K562 (cell line): Measurements from ENCODE around the gene HACE1. TPM values are rescaled to one million over a fixed set of nuclear protein-coding genes. Genes with fewer than 3 reads are reported as not detected.

Experiments
- BCOR ChIP-seq: fragments of 450-650 bp; IDR thresholded peaks from 2 replicates; pipeline ENCODE4 v1.6.1; 2016
- CEBPZ ChIP-seq: fragments of 150-350 bp; IDR thresholded peaks from 2 replicates; pipeline ENCODE4 v1.6.1; 2014; ENCODE audit warnings: low read depth, mild to moderate bottlenecking, low read length, borderline replicate concordance
- ETV5 ChIP-seq: sonication (generic); formaldehyde crosslinking; IDR thresholded peaks from 2 replicates; pipeline ENCODE4 v1.4.0; 2020; ENCODE audit warnings: low read depth, mild to moderate bottlenecking, missing genetic modification reagents
- HMGN3 ChIP-seq: IDR thresholded peaks from 2 replicates; pipeline ENCODE4 v1.6.1; 2011; ENCODE audit warnings: borderline replicate concordance, low read depth, mild to moderate bottlenecking, mixed read lengths, low read length; ENCODE audit not compliant: insufficient read length; ENCODE audit errors: extremely low read depth
- MTA3 ChIP-seq: fragments of 450-650 bp; formaldehyde crosslinking; IDR thresholded peaks from 2 replicates; pipeline ENCODE4 v1.6.1; 2017; ENCODE audit warnings: mild to moderate bottlenecking, borderline replicate concordance
- MXD1 ChIP-seq: fragments of 250-450 bp; sonication (Bioruptor Pico); IDR thresholded peaks from 2 replicates; pipeline ENCODE4 v1.8.0; 2021; ENCODE audit warnings: borderline replicate concordance, mild to moderate bottlenecking, moderate library complexity; ENCODE audit not compliant: poor library complexity, severe bottlenecking
- POU5F1 ChIP-seq: fragments of 150-350 bp; IDR thresholded peaks from 2 replicates; pipeline ENCODE4 v1.6.1; 2014; ENCODE audit warnings: borderline replicate concordance, low read length, low read depth, mild to moderate bottlenecking; ENCODE audit not compliant: partially characterized antibody
- SIN3B ChIP-seq: fragments of 450-650 bp; IDR thresholded peaks from 2 replicates; pipeline ENCODE4 v1.6.1; 2017; ENCODE audit warnings: low read depth, mild to moderate bottlenecking, moderate library complexity
- SREBF1 ChIP-seq: fragments of 150-350 bp; IDR thresholded peaks from 2 replicates; pipeline ENCODE4 v1.6.1; 2014; ENCODE audit warnings: antibody characterized with exemption, low read depth, low read length, borderline replicate concordance
- SRSF7 ChIP-seq: fragments of 200-400 bp; formaldehyde crosslinking; optimal IDR thresholded peaks from 2 replicates; pipeline ENCODE3; 2017; ENCODE audit warnings: mild to moderate bottlenecking, low read depth, low read length
- TRIM28 ChIP-seq: fragments of 450-650 bp; IDR thresholded peaks from 2 replicates; pipeline ENCODE4 v1.6.1; 2017
- ZNF121 ChIP-seq: sonication (generic); formaldehyde crosslinking; conservative IDR thresholded peaks from 2 replicates; pipeline ENCODE4 v1.8.0; 2022; ENCODE audit warnings: missing genetic modification reagents
- ZNF77 ChIP-seq: fragments of 250-450 bp; sonication (Bioruptor Pico); IDR thresholded peaks from 2 replicates; pipeline ENCODE4 v1.5.0; 2020
- polyA plus RNA-seq, 8 experiments: library from polyadenylated mRNA; depleted of rRNA in 4 of 8; stranded (reverse) in 5 of 8; unstranded in 3 of 8; fragments of >200 nt; fragmentation: Nextera tagmentation in 2 of 8; fragmentation: Illumina TruSeq in 1 of 8; extraction: Ambion mirVana in 2 of 8; extraction: Trizol in 1 of 8; gene quantifications; 2 replicates each; pipeline versions ENCODE4 v1.2.1 to v1.2.3, GENCODE V29; 2011 to 2014; ENCODE audit warnings: inconsistent platforms in 1 of 8, missing spikeins in 1 of 8
- total RNA-seq, 7 experiments: library from RNA; depleted of rRNA in 6 of 7; stranded (reverse); fragments of >200 nt in 6 of 7; fragmentation: Illumina TruSeq in 2 of 7; extraction: Trizol in 2 of 7; gene quantifications; 2 replicates each; pipeline versions ENCODE4 v1.2.1 to v1.2.3, GENCODE V29; 2011 to 2021; ENCODE audit warnings: low replicate concordance in 1 of 7
- TF ChIP-seq, protein P1 (sequence below): fragments of 450-650 bp; IDR thresholded peaks from 2 replicates; pipeline ENCODE4 v1.6.1; 2016; ENCODE audit warnings: mild to moderate bottlenecking
- TF ChIP-seq, protein P2 (sequence below): sonication (generic); formaldehyde crosslinking; IDR thresholded peaks from 2 replicates; pipeline ENCODE4 v1.8.1; 2023; ENCODE audit warnings: mild to moderate bottlenecking, missing genetic modification reagents
- TF ChIP-seq, protein P3 (sequence below), 2 experiments: fragments of 450-650 bp in 1 of 2; IDR thresholded peaks; 2 replicates each; pipeline ENCODE4 v1.6.1; 2011 to 2017; ENCODE audit warnings: low read depth in 2 of 2, antibody characterized with exemption in 1 of 2, borderline replicate concordance in 1 of 2, low read length in 1 of 2, mild to moderate bottlenecking in 1 of 2, mixed read lengths in 1 of 2; ENCODE audit not compliant: control insufficient read depth in 1 of 2

The HACE1 gene
- total and polyA plus RNA-seq, 9 of the 15 experiments (the other 6 are each of a cell fraction or from before 2014, with no cell fraction given), result 3.6 to 19.9 (median 9.1) TPM

- TF ChIP-seq, protein P1, sequence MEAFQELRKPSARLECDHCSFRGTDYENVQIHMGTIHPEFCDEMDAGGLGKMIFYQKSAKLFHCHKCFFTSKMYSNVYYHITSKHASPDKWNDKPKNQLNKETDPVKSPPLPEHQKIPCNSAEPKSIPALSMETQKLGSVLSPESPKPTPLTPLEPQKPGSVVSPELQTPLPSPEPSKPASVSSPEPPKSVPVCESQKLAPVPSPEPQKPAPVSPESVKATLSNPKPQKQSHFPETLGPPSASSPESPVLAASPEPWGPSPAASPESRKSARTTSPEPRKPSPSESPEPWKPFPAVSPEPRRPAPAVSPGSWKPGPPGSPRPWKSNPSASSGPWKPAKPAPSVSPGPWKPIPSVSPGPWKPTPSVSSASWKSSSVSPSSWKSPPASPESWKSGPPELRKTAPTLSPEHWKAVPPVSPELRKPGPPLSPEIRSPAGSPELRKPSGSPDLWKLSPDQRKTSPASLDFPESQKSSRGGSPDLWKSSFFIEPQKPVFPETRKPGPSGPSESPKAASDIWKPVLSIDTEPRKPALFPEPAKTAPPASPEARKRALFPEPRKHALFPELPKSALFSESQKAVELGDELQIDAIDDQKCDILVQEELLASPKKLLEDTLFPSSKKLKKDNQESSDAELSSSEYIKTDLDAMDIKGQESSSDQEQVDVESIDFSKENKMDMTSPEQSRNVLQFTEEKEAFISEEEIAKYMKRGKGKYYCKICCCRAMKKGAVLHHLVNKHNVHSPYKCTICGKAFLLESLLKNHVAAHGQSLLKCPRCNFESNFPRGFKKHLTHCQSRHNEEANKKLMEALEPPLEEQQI, result no peak
- TF ChIP-seq, protein P2, sequence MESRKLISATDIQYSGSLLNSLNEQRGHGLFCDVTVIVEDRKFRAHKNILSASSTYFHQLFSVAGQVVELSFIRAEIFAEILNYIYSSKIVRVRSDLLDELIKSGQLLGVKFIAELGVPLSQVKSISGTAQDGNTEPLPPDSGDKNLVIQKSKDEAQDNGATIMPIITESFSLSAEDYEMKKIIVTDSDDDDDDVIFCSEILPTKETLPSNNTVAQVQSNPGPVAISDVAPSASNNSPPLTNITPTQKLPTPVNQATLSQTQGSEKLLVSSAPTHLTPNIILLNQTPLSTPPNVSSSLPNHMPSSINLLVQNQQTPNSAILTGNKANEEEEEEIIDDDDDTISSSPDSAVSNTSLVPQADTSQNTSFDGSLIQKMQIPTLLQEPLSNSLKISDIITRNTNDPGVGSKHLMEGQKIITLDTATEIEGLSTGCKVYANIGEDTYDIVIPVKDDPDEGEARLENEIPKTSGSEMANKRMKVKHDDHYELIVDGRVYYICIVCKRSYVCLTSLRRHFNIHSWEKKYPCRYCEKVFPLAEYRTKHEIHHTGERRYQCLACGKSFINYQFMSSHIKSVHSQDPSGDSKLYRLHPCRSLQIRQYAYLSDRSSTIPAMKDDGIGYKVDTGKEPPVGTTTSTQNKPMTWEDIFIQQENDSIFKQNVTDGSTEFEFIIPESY (CRISPR knock-in tag), result 0 out of 2 replicates have a peak, but pooled peaks have one; percentile 30
- TF ChIP-seq ZNF121 (CRISPR knock-in tag), result no peak
- no peak for TF ChIP-seq SRSF7
- TF ChIP-seq POU5F1, result no peak
- TF ChIP-seq BCOR, result no peak
- TF ChIP-seq MTA3, result no peak
- TF ChIP-seq, protein P3, sequence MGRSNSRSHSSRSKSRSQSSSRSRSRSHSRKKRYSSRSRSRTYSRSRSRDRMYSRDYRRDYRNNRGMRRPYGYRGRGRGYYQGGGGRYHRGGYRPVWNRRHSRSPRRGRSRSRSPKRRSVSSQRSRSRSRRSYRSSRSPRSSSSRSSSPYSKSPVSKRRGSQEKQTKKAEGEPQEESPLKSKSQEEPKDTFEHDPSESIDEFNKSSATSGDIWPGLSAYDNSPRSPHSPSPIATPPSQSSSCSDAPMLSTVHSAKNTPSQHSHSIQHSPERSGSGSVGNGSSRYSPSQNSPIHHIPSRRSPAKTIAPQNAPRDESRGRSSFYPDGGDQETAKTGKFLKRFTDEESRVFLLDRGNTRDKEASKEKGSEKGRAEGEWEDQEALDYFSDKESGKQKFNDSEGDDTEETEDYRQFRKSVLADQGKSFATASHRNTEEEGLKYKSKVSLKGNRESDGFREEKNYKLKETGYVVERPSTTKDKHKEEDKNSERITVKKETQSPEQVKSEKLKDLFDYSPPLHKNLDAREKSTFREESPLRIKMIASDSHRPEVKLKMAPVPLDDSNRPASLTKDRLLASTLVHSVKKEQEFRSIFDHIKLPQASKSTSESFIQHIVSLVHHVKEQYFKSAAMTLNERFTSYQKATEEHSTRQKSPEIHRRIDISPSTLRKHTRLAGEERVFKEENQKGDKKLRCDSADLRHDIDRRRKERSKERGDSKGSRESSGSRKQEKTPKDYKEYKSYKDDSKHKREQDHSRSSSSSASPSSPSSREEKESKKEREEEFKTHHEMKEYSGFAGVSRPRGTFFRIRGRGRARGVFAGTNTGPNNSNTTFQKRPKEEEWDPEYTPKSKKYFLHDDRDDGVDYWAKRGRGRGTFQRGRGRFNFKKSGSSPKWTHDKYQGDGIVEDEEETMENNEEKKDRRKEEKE (IDR thresholded peaks at IDR 0.05; ENCODE audit: borderline replicate concordance in 1 of 2, control insufficient read depth in 1 of 2, low read depth in 2 of 2, low read length in 1 of 2), result no peak
- no peak for TF ChIP-seq MXD1 (CRISPR knock-in tag)
- no peak for TF ChIP-seq CEBPZ
- no peak for TF ChIP-seq SIN3B
- TF ChIP-seq ETV5 (CRISPR knock-in tag), result no peak
- no peak for TF ChIP-seq ZNF77 (CRISPR knock-in tag)
- TF ChIP-seq TRIM28, result no peak
- TF ChIP-seq HMGN3, result no peak
- no peak for TF ChIP-seq SREBF1
Observed at GRCh38 chr6:104887350-104887749, 27.6 kb upstream of the HACE1 start (continued).
